GM18498 (cell line): ENCODE measurements around the gene PRXL2A.

Source experiments
- ATAC-seq: cut with Tn5 transposase; IDR thresholded peaks from one replicate; pipeline ENCODE4 v1.9.1; 2021; ENCODE audit warnings: mild to moderate bottlenecking, moderate library complexity; ENCODE audit not compliant: unreplicated experiment

The PRXL2A gene

GRCh38 chr10:80443531-80443974 is 35.2 kb downstream of the PRXL2A start:
- ATAC-seq: peak; percentile 58

GRCh38 chr10:80444124-80444523 is 35.8 kb downstream of the PRXL2A start:
- ATAC-seq: no peak

- peak; percentile 82 for ATAC-seq
Observed at GRCh38 chr10:80444646-80445319, 36.4 kb downstream of the PRXL2A start.

GRCh38 chr10:80447436-80448190 is 39.3 kb downstream of the PRXL2A start:
- ATAC-seq: no peak

- no peak for ATAC-seq
Observed at GRCh38 chr10:80448209-80448942, 40.0 kb downstream of the PRXL2A start.

GRCh38 chr10:80449520-80449919 is 41.2 kb downstream of the PRXL2A start:
- ATAC-seq: no peak

- no peak for ATAC-seq
Observed at GRCh38 chr10:80451132-80451531, 42.8 kb downstream of the PRXL2A start.

GRCh38 chr10:80452069-80452468 is 43.7 kb downstream of the PRXL2A start:
- no peak for ATAC-seq

- no peak for ATAC-seq
Observed at GRCh38 chr10:80452640-80453039, 44.3 kb downstream of the PRXL2A start.

- ATAC-seq: no peak
Observed at GRCh38 chr10:80453056-80453841, 44.9 kb downstream of the PRXL2A start.

- ATAC-seq: peak; percentile 74
Observed at GRCh38 chr10:80453842-80454512, 45.6 kb downstream of the PRXL2A start, which contains the start of gene TSPAN14. Gene TSPAN14, plus strand, starts transcription at chr10:80454310. Its CDS starts 34,924 bp downstream, at chr10:80489234.

GRCh38 chr10:80454513-80455460 is 46.4 kb downstream of the PRXL2A start:
- ATAC-seq: peak; percentile 27

GRCh38 chr10:80455461-80456349 is 47.4 kb downstream of the PRXL2A start:
- ATAC-seq: no peak

- no peak for ATAC-seq
Observed at GRCh38 chr10:80457554-80458262, 49.4 kb downstream of the PRXL2A start.

GRCh38 chr10:80458263-80458625 is 49.9 kb downstream of the PRXL2A start:
- ATAC-seq: no peak

- ATAC-seq: no peak
Observed at GRCh38 chr10:80458638-80459037, 50.3 kb downstream of the PRXL2A start.

GRCh38 chr10:80459047-80459865 is 50.9 kb downstream of the PRXL2A start:
- ATAC-seq: peak; percentile 52
